Loucy (cell line): ENCODE results near the gene PPM1M.
"Not testable (repeated sequence)": the region's sequence is repeated elsewhere in the genome, so short reads cannot be mapped to it uniquely, and the experiment has no call there.

Source experiments
- H2AFZ ChIP-seq: fragments of 200-600 bp; sonication (generic); 2 replicates; pipeline ENCODE4 v1.6.0; 2016; ENCODE audit warnings: antibody characterized with exemption, mild to moderate bottlenecking, low read length, moderate library complexity
- H3F3A ChIP-seq: fragments of 200-600 bp; 2 replicates; pipeline ENCODE4 v1.6.0; 2016; ENCODE audit warnings: antibody characterized with exemption, low read depth, mild to moderate bottlenecking
- H3K27me3 ChIP-seq: fragments of 200-600 bp; sonication (generic); 2 replicates; pipeline ENCODE4 v1.6.1; 2014; ENCODE audit warnings: low read length, mild to moderate bottlenecking; ENCODE audit not compliant: insufficient read depth, poor library complexity, severe bottlenecking
- H3K36me3 ChIP-seq: fragments of 200-600 bp; sonication (generic); 2 replicates; pipeline ENCODE4 v1.6.1; 2016; ENCODE audit warnings: low read length; ENCODE audit not compliant: insufficient read depth
- H3K4me1 ChIP-seq: fragments of 200-600 bp; sonication (generic); 2 replicates; pipeline ENCODE4 v1.5.1; 2014; ENCODE audit warnings: low read length, mild to moderate bottlenecking; ENCODE audit not compliant: insufficient read depth, poor library complexity, severe bottlenecking
- H3K4me2 ChIP-seq: fragments of 200-600 bp; sonication (generic); 2 replicates; pipeline ENCODE4 v1.6.0; 2014; ENCODE audit warnings: antibody characterized with exemption, low read length, low read depth, mild to moderate bottlenecking; ENCODE audit not compliant: poor library complexity, severe bottlenecking
- H3K4me3 ChIP-seq: fragments of 200-600 bp; sonication (generic); 2 replicates; pipeline ENCODE4 v1.5.1; 2014; ENCODE audit warnings: low read length, mild to moderate bottlenecking, mixed read lengths; ENCODE audit not compliant: poor library complexity, severe bottlenecking
- H3K79me2 ChIP-seq: fragments of 200-600 bp; sonication (generic); 2 replicates; pipeline ENCODE4 v1.6.1; 2014; ENCODE audit warnings: low read length; ENCODE audit not compliant: insufficient read depth
- H3K9ac ChIP-seq: fragments of 200-600 bp; sonication (generic); 2 replicates; pipeline ENCODE4 v1.6.0; 2014; ENCODE audit warnings: mild to moderate bottlenecking, low read depth, low read length, moderate library complexity; ENCODE audit not compliant: poor library complexity, severe bottlenecking
- H3K9me2 ChIP-seq: fragments of 200-600 bp; sonication (generic); replicated peaks from 2 replicates; pipeline ENCODE4 v1.6.1; 2016; ENCODE audit warnings: low read depth, low read length, mixed read lengths
- H3K9me3 ChIP-seq: fragments of 200-600 bp; sonication (generic); 2 replicates; pipeline ENCODE4 v1.6.1; 2014; ENCODE audit warnings: mild to moderate bottlenecking, antibody characterized with exemption, low read length, low read depth; ENCODE audit not compliant: insufficient read depth
- H4K20me1 ChIP-seq: fragments of 200-600 bp; sonication (generic); 2 replicates; pipeline ENCODE4 v1.6.0; 2014; ENCODE audit warnings: antibody characterized with exemption, low read length, mild to moderate bottlenecking; ENCODE audit not compliant: insufficient read depth, poor library complexity, severe bottlenecking
- EZH2phosphoT487 ChIP-seq: fragments of 200-600 bp; IDR thresholded peaks from 2 replicates; pipeline ENCODE4 v1.6.1; 2018; ENCODE audit warnings: antibody characterized with exemption, mild to moderate bottlenecking, moderate library complexity, borderline replicate concordance
- TF ChIP-seq, protein P1 (sequence below): fragments of 200-600 bp; sonication (generic); conservative IDR thresholded peaks from 2 replicates; pipeline ENCODE4 v1.5.1; 2014; ENCODE audit warnings: mild to moderate bottlenecking, antibody characterized with exemption, low read length

Gene PPM1M

DNA sequence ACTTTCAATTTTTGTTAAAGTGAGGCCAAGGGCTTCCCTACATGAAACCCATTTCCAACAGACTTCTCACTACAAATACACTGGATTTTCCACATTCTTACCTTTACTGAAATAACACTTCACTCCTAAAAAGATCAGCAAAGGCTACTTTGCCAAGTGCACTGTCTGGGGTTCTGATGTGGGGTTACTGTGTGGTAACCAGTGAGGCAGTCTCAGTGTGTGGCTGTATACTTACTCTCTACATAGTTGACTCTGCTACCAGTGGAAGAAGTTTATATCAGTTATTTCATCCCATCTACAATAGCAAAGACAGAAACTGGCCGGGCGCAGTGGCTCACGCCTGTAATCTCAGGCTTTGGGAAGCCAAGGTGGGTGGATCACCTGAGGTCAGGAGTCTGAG lies 27.3 kb downstream of the PPM1M start:
- Histone ChIP-seq H3F3A (no peaks in the 10 kb centered on the region), H4K20me1 (peaks cover 96% of the 10 kb centered on the region), H3K9me2 (no peaks in the 10 kb centered on the region), H3K4me1 (peaks cover 51% of the 10 kb centered on the region), H3K9ac (peak overlapping the region; percentile 17), H3K27me3 (no peaks in the 10 kb centered on the region), H2AFZ (no peak overlapping the region), H3K79me2 (peaks cover 100% of the 10 kb centered on the region), H3K9me3 (no peaks in the 10 kb centered on the region), H3K36me3 (peaks cover 41% of the 10 kb centered on the region), H3K4me2 (peak overlapping the region; percentile 99), H3K4me3 (peak overlapping the region; percentile 52)
- TF ChIP-seq, protein P1, sequence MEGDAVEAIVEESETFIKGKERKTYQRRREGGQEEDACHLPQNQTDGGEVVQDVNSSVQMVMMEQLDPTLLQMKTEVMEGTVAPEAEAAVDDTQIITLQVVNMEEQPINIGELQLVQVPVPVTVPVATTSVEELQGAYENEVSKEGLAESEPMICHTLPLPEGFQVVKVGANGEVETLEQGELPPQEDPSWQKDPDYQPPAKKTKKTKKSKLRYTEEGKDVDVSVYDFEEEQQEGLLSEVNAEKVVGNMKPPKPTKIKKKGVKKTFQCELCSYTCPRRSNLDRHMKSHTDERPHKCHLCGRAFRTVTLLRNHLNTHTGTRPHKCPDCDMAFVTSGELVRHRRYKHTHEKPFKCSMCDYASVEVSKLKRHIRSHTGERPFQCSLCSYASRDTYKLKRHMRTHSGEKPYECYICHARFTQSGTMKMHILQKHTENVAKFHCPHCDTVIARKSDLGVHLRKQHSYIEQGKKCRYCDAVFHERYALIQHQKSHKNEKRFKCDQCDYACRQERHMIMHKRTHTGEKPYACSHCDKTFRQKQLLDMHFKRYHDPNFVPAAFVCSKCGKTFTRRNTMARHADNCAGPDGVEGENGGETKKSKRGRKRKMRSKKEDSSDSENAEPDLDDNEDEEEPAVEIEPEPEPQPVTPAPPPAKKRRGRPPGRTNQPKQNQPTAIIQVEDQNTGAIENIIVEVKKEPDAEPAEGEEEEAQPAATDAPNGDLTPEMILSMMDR: no peak
- TF ChIP-seq EZH2phosphoT487: no peak

DNA sequence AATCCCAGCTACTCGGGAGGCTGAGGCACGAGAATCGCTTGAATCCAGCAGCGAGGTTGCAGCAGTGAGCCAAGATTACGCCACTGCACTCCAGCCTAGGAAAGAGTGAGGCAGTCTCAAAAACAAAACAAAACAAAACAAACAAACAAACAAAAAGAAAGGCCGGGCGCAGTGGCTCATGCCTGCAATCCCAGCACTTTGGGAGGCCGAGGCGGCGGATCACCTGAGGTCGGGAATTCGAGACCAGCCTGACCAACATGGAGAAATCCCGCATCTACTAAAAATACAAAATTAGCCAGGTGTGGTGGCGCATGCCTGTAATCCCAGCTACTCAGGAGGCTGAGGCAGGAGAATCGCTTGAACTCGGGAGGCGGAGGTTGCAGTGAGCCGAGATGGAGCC lies 29.2 kb downstream of the PPM1M start:
- not testable (repeated sequence) for H3K27me3 ChIP-seq, H3K9me2 ChIP-seq, H3F3A ChIP-seq, H3K9me3 ChIP-seq, H2AFZ ChIP-seq
- Histone ChIP-seq H3K9ac (peak overlapping the region; percentile 17), H3K4me1 (peaks cover 60% of the 10 kb centered on the region), H3K4me3 (peak overlapping the region; percentile 52), H4K20me1 (peaks cover 80% of the 10 kb centered on the region), H3K79me2 (peaks cover 96% of the 10 kb centered on the region), H3K36me3 (peaks cover 24% of the 10 kb centered on the region), H3K4me2 (peak overlapping the region; percentile 99)

DNA sequence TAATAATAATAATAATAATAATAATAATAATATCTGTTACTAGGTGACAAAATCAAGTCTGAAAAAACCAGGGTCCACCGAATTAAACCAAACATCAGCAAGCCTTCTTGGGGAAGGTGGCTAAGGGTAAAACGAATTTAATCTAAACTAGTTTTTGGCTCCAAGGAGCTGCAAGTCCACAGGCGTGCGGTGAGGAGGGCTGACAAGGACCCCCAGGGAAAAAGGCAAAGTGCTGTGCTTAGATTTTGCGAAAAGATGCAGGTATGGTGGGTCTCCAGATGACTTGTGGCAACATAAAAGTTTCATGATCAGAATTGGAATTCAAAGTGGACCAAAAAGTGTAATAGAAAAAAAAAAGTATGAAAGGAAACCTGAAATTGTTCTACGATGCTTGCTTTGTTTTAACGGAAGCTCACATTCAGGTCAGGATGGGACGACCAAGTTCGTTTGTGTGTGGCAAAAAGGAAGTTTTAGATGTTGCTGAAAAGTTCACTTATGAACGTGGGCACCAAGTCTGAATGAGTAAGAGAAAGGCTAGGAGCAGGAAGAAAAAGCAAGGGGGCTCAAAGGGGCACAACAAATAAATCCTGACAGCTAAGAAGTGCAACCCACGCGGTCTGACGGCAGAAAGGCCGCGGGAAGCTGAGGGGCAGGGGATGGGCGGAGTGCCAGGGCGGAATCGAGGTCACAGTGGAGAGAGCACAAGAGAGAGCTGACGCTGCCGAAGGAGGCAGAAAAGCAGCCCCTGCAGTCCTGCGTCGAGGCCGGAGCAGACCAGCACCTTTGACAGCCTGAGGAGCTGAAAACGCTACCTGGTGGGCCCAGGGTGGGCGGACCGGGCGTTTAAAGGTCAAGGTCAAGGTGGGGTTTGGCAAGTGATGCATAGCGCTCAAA lies 31.8 kb downstream of the PPM1M start:
- no peaks in the 10 kb centered on the region for H3K9me3 ChIP-seq
- peaks cover 55% of the 10 kb centered on the region for H4K20me1 ChIP-seq
- peaks cover 7% of the 10 kb centered on the region; the same call in 1 of the 2 replicates for H3F3A ChIP-seq
- H3K9ac ChIP-seq: peak overlapping the region; percentile 78
- TF ChIP-seq, protein P1: no peak
- no peak for TF ChIP-seq EZH2phosphoT487
- H3K27me3 ChIP-seq: no peaks in the 10 kb centered on the region
- H3K9me2 ChIP-seq: no peaks in the 10 kb centered on the region
- peaks cover 50% of the 10 kb centered on the region for H3K4me1 ChIP-seq
- peaks cover 7% of the 10 kb centered on the region for H3K36me3 ChIP-seq
- peak overlapping the region; percentile 93 for H3K4me3 ChIP-seq
- no peak overlapping the region for H2AFZ ChIP-seq
- H3K79me2 ChIP-seq: peaks cover 70% of the 10 kb centered on the region
- H3K4me2 ChIP-seq: peak overlapping the region; percentile 99
